ENCODE results near the gene GGTLC1.

GGTLC1 gene

DNA sequence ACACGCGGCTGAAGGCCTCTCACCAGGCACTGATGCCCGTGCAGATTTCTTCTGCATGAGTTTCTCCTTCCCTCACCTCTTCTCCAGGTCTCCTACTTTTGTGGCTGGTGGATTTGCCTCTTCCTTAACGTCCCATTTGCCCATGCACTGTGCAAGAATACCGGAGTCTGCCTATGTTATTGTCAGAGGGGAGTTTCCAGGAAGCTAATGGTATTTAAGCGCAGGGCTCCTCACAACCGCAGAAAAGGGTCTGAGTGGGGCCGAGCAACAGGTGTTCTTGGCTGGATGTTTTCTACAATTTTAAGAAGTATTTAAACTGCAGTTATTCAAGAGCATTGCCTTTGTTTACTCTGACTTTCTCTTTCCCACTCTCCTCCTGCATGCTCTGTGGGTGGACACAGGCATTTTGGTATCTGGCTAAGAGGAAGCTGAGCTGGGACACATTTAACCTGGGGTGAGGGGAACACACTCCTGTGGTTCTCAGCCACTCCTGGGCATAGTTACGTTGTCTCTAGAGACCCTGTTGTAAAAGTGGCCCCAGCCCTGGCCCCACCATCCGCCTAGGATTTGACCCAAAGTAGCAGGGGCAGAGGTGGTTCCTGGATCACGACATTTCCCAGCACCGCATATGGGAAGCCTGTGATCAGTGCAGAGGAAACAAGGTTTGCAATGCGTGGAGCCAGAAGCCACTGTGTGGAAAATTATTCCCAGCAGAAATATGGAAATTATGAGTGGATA, 34.4 kb downstream of the GGTLC1 start:
- Histone ChIP-seq H4K20me1 (ENCODE audit: low read depth, low read length) (no peaks in the 10 kb centered on the region), H2AFZ (ENCODE audit: low read depth, low read length, severe bottlenecking) (no peak overlapping the region), H3K9me3 (ENCODE audit: insufficient read depth, low read length) (no peaks in the 10 kb centered on the region), H3K27me3 (ENCODE audit: low read length) (no peaks in the 10 kb centered on the region; the same call in 1 of the 2 replicates), H3K4me3 (ENCODE audit: insufficient read depth, low read length, poor library complexity, severe bottlenecking) (no peak overlapping the region), H3K9ac (ENCODE audit: low read length) (no peak overlapping the region), H3K9me2 (replicated peaks; ENCODE audit: insufficient read depth, low read length) (no peaks in the 10 kb centered on the region), H3K4me2 (ENCODE audit: low read depth, low read length, poor library complexity, severe bottlenecking) (no peak overlapping the region), H3K79me2 (ENCODE audit: insufficient read depth, low read length) (no peaks in the 10 kb centered on the region), H3K27ac (ENCODE audit: low read depth, low read length) (no peak overlapping the region), H3F3A (ENCODE audit: insufficient read depth) (no peaks in the 10 kb centered on the region), H3K36me3 (ENCODE audit: low read length) (no peaks in the 10 kb centered on the region)
- no peak for TF ChIP-seq EZH2phosphoT487 (conservative IDR thresholded peaks at IDR 0.05; ENCODE audit: low read length)
- TF ChIP-seq, protein P1, sequence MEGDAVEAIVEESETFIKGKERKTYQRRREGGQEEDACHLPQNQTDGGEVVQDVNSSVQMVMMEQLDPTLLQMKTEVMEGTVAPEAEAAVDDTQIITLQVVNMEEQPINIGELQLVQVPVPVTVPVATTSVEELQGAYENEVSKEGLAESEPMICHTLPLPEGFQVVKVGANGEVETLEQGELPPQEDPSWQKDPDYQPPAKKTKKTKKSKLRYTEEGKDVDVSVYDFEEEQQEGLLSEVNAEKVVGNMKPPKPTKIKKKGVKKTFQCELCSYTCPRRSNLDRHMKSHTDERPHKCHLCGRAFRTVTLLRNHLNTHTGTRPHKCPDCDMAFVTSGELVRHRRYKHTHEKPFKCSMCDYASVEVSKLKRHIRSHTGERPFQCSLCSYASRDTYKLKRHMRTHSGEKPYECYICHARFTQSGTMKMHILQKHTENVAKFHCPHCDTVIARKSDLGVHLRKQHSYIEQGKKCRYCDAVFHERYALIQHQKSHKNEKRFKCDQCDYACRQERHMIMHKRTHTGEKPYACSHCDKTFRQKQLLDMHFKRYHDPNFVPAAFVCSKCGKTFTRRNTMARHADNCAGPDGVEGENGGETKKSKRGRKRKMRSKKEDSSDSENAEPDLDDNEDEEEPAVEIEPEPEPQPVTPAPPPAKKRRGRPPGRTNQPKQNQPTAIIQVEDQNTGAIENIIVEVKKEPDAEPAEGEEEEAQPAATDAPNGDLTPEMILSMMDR (IDR thresholded peaks at IDR 0.05; ENCODE audit: insufficient read depth, low read length, poor library complexity, severe bottlenecking): no peak

DNA sequence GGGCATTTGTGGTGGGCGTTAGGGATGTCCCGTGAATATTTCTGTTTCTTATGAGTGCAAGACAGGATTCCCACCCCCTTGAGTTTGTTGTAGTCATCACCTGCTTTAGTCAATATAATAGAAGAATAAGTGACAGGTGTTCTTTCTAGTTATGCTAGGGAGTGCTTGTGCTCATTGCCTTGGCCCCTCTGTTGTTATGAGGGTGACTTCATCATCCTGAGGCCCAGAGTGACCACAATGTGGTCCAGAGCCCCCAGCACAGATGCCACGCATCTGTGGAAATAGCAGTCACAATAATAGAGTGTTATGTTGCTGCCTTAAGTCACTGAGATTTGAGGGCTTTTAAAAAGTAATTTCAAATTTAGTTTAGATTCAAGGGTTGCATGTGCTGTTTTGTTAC, 42.4 kb downstream of the GGTLC1 start:
- H3K9ac ChIP-seq (ENCODE audit: low read length): no peak overlapping the region
- H2AFZ ChIP-seq (ENCODE audit: low read depth, low read length, severe bottlenecking): no peak overlapping the region
- TF ChIP-seq, protein P1 (IDR thresholded peaks at IDR 0.05; ENCODE audit: insufficient read depth, low read length, poor library complexity, severe bottlenecking): no peak
- no peak for TF ChIP-seq EZH2phosphoT487 (conservative IDR thresholded peaks at IDR 0.05; ENCODE audit: low read length)
- H3K27ac ChIP-seq (ENCODE audit: low read depth, low read length): no peak overlapping the region
- H4K20me1 ChIP-seq (ENCODE audit: low read depth, low read length): no peaks in the 10 kb centered on the region
- no peaks in the 10 kb centered on the region for H3K9me3 ChIP-seq (ENCODE audit: insufficient read depth, low read length)
- H3K27me3 ChIP-seq (ENCODE audit: low read length): no peaks in the 10 kb centered on the region
- no peak overlapping the region for H3K4me3 ChIP-seq (ENCODE audit: insufficient read depth, low read length, poor library complexity, severe bottlenecking)
- H3K4me2 ChIP-seq (ENCODE audit: low read depth, low read length, poor library complexity, severe bottlenecking): no peak overlapping the region
- H3K79me2 ChIP-seq (ENCODE audit: insufficient read depth, low read length): no peaks in the 10 kb centered on the region
- H3F3A ChIP-seq (ENCODE audit: insufficient read depth): no peaks in the 10 kb centered on the region
- H3K36me3 ChIP-seq (ENCODE audit: low read length): no peaks in the 10 kb centered on the region
- no peaks in the 10 kb centered on the region for H3K9me2 ChIP-seq (replicated peaks; ENCODE audit: insufficient read depth, low read length)

DNA sequence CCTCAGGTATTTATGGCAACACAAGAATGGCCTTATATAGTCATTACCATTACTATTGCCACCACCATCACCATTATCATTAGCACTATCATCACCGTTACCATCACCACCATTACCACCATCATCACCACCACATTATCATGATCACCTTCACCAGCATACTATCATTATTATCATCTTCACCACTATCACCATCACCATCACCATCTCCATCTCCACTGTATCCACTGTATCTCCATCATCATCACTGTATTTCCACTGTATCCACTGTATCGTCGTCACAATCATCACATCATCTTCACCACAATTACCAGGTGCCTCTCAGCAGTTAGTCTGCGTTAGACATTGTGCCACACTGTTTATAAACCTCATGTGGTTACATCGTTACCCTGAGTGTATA, 45.3 kb downstream of the GGTLC1 start:
- no peaks in the 10 kb centered on the region for H3K27me3 ChIP-seq (ENCODE audit: low read length)
- no peaks in the 10 kb centered on the region for H3K9me2 ChIP-seq (replicated peaks; ENCODE audit: insufficient read depth, low read length)
- H2AFZ ChIP-seq (ENCODE audit: low read depth, low read length, severe bottlenecking): no peak overlapping the region
- H3K4me2 ChIP-seq (ENCODE audit: low read depth, low read length, poor library complexity, severe bottlenecking): no peak overlapping the region
- no peak overlapping the region for H3K4me3 ChIP-seq (ENCODE audit: insufficient read depth, low read length, poor library complexity, severe bottlenecking)
- no peaks in the 10 kb centered on the region for H3K36me3 ChIP-seq (ENCODE audit: low read length)
- no peak overlapping the region for H3K27ac ChIP-seq (ENCODE audit: low read depth, low read length)
- no peaks in the 10 kb centered on the region for H3F3A ChIP-seq (ENCODE audit: insufficient read depth)
- TF ChIP-seq, protein P1 (IDR thresholded peaks at IDR 0.05; ENCODE audit: insufficient read depth, low read length, poor library complexity, severe bottlenecking): no peak
- no peak for TF ChIP-seq EZH2phosphoT487 (conservative IDR thresholded peaks at IDR 0.05; ENCODE audit: low read length)
- H3K9ac ChIP-seq (ENCODE audit: low read length): no peak overlapping the region
- no peaks in the 10 kb centered on the region for H3K79me2 ChIP-seq (ENCODE audit: insufficient read depth, low read length)
- H4K20me1 ChIP-seq (ENCODE audit: low read depth, low read length): no peaks in the 10 kb centered on the region
- peaks cover 3% of the 10 kb centered on the region; the same call in 1 of the 2 replicates for H3K9me3 ChIP-seq (ENCODE audit: insufficient read depth, low read length)

All from SU-DHL-6 (cell line).